HG02938 (cell line): Measurements from ENCODE around the gene ZNF506.
"Not testable (repeated sequence)": the region's sequence is repeated elsewhere in the genome, so short reads cannot be mapped to it uniquely, and the experiment has no call there.

Experiments
- ATAC-seq: cut with Tn5 transposase; IDR thresholded peaks from one replicate; pipeline ENCODE4 v1.9.1; 2021; ENCODE audit warnings: mild to moderate bottlenecking, moderate library complexity; ENCODE audit not compliant: unreplicated experiment

Gene ZNF506

GRCh38 chr19:19821366-19821951, at the start of gene ZNF506:
TSS of gene ZNF506 (minus strand) at chr19:19821750. CDS start at chr19:19821603, 147 bp downstream.
- ATAC-seq = peak; percentile 78

DNA sequence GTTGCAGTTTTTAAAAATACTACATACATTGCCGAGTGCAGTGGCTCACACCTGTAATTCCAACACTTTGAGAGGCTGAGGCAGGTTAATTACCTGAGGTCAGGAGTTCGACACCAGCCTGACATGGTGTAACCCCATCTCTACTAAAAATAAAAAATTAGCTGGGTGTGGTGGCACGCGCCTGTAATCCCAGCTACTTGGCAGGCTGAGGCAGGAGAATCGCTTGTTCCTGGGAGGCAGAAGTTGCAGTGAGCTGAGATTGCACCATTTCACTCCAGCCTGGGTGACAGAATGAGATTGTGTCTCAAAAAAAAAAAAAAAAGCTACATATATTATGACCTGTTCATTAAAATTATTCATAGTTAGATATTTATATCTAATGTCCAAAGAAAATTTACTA, 48.5 kb upstream of the ZNF506 start:
- not testable (repeated sequence) for ATAC-seq

DNA sequence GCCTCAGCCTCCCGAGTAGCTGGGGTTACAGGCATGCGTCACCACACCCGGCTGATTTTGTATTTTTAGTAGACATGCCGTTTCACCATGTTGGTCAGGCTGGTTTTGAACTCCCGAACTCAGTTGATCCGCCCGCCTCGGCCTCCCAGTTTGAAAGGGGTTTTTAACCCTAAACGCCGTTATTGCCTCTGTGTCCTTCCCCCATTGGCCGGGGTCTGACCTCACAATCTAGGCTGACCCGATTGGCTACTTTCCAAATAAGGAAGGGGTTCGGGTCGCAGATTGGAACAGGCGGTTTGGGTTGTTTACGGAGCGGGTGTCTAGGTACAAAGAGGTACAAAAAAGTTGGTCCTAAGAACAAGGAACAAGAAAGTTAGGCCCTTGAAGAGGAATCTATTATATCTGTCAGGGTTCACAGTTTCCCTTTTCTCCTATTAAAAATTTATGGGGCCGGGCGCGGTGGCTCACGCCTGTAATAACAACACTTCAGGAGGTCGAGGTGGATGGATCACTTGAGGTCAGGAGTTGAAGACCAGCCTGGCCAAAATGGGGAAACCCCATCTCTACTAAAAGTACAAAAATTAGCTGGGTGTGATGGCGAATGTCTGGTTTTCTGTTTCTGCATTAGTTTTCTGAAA, 45.2 kb upstream of the ZNF506 start:
- no peak for ATAC-seq

DNA sequence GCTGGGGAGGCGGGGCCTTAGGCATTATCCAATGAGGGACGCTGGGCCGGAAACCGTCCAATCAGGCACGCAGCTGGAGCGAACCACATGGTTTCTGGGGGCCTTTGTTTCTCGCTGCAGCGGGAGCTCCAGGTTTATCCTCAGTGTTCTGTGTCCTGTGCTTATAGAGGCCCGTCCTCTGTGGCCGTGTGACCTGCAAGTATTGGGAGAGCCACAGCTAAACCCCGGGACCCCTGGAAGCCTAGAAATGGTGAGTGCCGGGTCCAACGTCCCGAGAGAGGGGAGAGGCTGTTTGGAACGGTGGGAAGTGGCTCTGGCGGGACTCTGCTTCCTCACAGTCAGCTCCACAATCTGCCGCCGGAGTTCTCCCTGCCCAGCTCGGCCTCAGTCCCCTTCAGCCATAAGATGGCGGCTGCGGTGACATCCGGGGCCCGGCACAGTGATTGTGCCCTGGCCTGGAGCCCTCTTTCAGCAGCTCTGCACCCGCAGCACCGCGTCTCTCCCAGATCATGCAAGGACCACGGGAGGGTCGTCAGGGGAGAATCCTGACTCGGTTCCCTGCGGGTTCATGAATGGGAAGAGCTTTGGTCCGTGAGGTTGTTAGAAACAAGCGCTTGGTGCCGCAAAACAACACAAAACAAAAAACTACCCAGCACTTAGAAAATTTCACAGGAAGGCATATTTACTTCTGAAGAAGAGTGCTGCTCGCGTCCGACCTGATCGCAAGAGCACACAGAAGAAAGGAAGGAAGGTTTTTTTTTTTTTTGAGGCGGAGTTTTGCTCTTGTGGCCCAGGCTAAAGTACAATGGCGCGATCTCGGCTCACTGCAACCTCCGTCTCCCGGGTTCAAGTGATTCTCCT, 44.4 kb upstream of the ZNF506 start, which contains the start of gene ZNF253:
Gene ZNF253 (plus strand): TSS at position 133 of the 861 bp plus-strand sequence. CDS start 115 bp downstream, at position 248.
- peak; percentile 98 for ATAC-seq

GRCh38 chr19:19860756-19861390, 39.3 kb upstream of the ZNF506 start:
- no peak for ATAC-seq

- ATAC-seq = no peak
Observed at GRCh38 chr19:19858751-19859150, 37.2 kb upstream of the ZNF506 start.

DNA sequence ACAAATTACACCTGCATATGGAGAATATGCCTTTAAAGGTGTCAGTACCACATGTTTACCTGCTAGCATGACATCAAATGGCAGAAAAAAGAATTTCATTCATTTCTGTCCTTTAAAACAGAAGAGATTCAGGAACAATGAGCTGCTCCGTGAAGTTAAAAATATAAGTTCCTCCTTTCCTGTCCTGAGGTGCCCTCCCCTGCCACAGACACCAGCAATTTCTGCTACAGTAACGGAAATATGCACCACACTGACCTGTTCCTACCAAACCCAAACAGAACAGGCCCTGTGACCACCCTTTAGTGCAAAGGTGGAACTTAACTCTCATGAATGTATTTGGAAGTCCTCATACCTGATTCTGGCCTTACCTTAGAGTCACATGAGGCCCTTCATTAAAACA, 30.2 kb upstream of the ZNF506 start:
- not testable (repeated sequence) for ATAC-seq

DNA sequence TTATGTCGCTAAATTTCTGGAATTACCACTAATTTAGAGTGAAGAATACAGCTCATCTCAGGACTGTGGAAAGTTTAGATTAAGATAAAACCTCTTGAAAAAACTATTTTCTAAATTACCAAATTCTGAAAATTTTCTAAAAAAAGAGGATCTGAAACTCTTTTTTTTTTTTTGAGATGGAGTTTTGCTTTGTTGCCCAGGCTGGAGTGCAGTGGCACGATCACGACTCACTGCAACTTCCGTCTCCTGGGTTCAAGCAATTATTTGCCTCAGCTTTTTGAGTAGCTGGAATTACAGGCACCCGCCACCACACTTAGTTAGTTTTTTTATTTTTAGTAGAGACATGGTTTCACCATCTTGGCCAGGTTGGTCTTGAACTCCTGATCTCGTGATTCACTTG, 27.5 kb upstream of the ZNF506 start:
- ATAC-seq = no peak

DNA sequence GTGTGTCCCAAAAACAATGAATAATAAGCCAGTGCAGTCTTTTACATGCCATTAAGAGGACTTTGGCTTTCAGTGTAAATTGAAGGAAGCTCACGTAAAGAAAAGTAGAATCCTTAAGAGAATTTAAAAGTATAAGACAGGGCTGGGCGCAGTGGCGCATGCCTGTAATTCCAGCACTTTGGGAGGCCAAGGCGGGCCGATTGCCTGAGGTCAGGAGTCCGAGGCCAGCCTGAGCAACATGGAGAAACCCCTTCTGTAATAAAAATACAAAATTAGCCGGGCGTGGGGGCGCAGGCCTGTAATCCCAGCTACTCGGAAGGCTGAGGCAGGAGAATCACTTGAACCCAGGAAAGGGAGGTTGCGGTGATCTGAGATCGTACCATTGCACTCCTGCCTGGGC, 26.2 kb upstream of the ZNF506 start:
- no peak for ATAC-seq

GRCh38 chr19:19835560-19836038, 14.0 kb upstream of the ZNF506 start:
- no peak for ATAC-seq

DNA sequence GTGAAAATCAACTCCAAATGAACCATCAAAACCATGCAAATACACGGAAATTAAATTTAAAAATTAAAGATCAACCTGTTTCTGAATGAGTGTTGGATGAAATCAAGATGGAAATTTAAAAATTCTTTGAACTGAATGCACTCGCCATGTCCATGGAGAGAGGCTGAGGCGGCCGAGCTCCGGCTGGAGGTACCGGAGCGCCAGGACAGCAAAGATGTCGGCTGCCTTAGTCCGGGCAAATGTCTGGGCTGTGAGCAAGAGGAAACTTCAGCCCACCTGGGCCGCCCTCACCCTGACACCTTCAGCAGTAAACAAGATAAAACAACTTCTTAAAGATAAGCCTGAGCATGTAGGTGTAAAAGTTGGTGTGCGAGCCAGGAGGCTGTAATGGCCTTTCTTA, 5.3 kb upstream of the ZNF506 start:
- ATAC-seq = no peak

DNA sequence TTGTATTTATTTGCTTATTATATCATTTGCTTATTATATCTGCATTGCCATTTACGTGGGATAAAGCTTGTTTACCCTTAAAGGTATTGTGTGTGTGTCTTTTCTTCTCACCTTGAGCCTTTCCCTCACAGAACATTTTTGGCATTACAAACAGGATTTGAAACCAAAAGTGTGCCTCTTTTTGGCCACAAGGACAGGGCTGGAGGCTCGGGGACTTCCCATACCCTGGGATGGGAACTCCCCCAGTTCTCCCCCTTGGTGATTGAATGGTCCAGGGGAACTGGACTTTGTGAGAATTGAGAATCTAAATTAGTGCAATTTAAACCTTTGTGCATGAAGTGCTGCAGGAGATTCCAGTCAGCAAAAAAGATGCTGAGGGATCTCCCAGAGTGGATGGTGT, 2.4 kb upstream of the ZNF506 start:
- no peak for ATAC-seq

DNA sequence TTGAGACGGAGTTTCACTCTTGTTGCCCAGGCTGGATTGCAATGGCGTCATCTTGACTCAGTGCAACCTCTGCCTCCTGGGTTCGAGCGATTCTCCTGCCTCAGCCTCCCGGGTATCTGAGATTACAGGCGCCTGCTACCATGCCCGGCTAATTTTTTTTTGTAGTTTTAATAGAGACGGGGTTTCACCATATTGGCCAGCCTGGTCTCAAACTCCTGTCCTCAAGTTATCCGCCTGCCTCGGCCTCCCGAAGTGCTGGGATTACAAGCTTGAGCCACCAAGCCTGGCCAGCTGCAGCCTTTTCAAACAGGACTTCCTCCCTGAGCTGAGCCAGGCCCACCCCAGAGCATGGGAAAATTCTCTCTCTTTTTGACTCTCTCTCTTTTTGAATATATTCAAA, 426 bp upstream of the ZNF506 start:
- ATAC-seq = not testable (repeated sequence)

DNA sequence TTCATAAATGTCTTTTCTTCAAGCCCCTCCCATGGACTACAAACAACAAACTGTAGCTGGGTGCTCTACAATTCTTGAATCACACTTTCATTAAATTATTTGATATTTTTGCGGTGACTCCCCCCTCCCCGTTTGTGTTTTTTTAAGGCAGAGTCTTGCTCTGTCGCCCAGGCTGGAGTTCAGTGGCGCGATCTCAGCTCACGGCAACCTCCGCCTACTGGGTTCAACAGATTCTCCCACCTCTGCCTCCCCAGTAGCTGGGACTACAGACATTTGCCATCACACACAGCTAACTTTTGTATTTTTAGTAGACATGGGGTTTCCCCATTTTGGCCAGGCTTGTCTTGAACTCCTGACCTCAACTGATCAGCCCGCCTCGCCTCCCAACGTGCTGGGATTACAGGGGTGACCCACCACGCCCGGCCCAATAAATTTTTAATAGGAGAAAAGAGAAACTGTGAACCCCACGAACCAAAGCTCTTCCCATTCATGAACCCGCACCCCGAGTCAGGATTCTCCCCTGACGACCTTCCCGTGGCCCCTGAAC, 703 bp downstream of the ZNF506 start:
- ATAC-seq = no peak

DNA sequence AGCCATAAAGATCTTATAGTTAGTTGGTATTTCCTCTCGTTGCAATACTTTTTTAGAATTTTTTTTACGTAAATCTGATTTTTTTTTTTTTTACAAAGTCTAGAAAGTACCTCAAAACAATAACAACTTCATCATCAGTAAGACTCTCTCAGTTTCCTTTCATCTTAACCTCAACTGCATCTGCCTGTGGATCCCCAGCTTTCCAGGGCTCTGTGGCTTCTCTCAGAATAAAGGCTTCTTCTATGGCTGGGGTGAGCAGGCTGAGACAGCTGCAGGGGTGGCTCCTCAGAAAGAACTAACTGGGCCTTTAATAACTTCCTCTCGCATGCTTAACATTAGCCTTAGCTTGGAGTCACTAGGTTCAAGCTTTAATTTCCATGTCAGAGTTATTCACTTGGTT, 4.2 kb downstream of the ZNF506 start:
- ATAC-seq = no peak

- no peak for ATAC-seq
Observed at GRCh38 chr19:19816679-19817078, 4.9 kb downstream of the ZNF506 start.

DNA sequence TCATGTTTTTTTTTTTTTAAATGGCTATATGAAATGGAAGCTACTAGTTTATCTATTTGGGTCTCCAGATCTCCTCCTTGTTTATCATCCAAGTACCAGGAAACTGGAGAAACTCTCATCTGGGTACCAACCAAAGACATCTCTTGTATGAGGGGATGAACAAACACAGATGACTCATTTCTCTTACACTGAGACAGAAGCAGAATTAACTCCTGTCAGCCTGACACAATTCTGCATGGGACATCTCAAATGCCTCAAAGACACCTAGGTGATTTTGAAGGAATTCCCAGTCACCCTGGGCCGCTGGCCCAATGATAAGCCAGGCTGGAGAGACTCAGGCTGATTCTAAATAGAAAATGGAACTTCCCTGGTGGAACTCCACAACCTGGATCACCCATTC, 9.6 kb downstream of the ZNF506 start:
- not testable (repeated sequence) for ATAC-seq

DNA sequence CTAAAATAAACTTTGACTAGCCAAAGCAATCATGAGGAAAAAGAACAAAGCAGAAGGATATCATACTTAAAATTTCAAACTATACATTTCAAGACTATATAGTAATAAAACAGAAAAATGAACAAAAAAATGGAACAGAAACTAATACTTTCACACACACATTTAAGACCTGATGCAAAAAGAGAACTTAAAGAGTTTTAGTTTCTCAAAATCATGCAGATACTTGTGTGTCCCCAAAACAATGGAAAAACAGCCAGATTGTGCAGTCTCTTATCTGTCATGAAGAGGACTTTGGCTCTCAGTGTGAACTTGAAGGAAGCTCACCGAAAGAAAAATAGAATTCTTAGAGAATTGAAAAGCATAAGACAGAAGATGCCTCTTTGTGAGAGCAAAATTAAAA, 16.1 kb downstream of the ZNF506 start:
- no peak for ATAC-seq

GRCh38 chr19:19788015-19788414, 33.5 kb downstream of the ZNF506 start:
- ATAC-seq = no peak

DNA sequence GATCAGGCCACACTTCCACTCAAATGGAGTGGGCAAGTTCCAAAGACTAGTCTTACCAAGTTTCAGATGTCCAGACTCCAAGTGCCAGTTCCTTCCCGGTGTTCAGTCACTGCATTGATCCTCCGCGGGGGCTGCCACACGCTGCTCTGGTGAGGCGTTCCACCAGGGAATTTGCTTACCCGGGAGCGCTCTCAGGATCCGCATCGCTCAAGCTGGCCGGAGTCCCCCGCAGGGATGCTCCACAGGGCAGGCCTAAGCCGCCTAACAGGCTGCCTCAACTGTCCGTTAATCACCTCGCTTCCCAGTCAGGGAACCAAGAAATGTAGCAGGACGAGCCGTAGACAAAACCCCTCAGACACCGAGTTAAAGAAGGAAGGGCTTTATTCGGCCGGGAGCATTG, 36.1 kb downstream of the ZNF506 start:
- ATAC-seq = not testable (repeated sequence)

GRCh38 chr19:19782783-19783182, 38.8 kb downstream of the ZNF506 start:
- ATAC-seq = no peak
